Measurements from ENCODE around the gene ZFHX3.

The ZFHX3 gene

GRCh38 chr16:73036074-73036826, 11.7 kb downstream of the ZFHX3 start:
- FAIRE-seq = no peak

GRCh38 chr16:73034374-73034773, 13.6 kb downstream of the ZFHX3 start:
- FAIRE-seq = no peak

- FAIRE-seq = no peak
Observed at GRCh38 chr16:73033271-73033998, 14.5 kb downstream of the ZFHX3 start.

GRCh38 chr16:73032541-73033270, 15.2 kb downstream of the ZFHX3 start:
- FAIRE-seq = no peak

GRCh38 chr16:73031984-73032383, 15.9 kb downstream of the ZFHX3 start:
- FAIRE-seq = no peak

GRCh38 chr16:73031155-73031866, 16.6 kb downstream of the ZFHX3 start:
- no peak for FAIRE-seq

- FAIRE-seq = no peak
Observed at GRCh38 chr16:73028721-73029361, 19.1 kb downstream of the ZFHX3 start.

GRCh38 chr16:73028263-73028662, 19.7 kb downstream of the ZFHX3 start:
- no peak for FAIRE-seq

- FAIRE-seq = no peak
Observed at GRCh38 chr16:73027685-73028111, 20.2 kb downstream of the ZFHX3 start.

GRCh38 chr16:73026754-73027684, 20.9 kb downstream of the ZFHX3 start:
- FAIRE-seq = no peak

- no peak for FAIRE-seq
Observed at GRCh38 chr16:73025856-73026210, 22.1 kb downstream of the ZFHX3 start.

GRCh38 chr16:73025151-73025855, 22.6 kb downstream of the ZFHX3 start:
- no peak for FAIRE-seq

- no peak for FAIRE-seq
Observed at GRCh38 chr16:73024571-73025105, 23.3 kb downstream of the ZFHX3 start.

GRCh38 chr16:73023752-73024570, 24.0 kb downstream of the ZFHX3 start:
- no peak for FAIRE-seq

- FAIRE-seq = no peak
Observed at GRCh38 chr16:73023320-73023719, 24.6 kb downstream of the ZFHX3 start.

GRCh38 chr16:73022534-73022933, 25.4 kb downstream of the ZFHX3 start:
- no peak for FAIRE-seq

- no peak for FAIRE-seq
Observed at GRCh38 chr16:73021866-73022495, 25.9 kb downstream of the ZFHX3 start.

GRCh38 chr16:73020409-73020884, 27.5 kb downstream of the ZFHX3 start:
- FAIRE-seq = no peak

Measured in A204.1 (cell line).